ENCODE results near the gene SNX32. TPM values are rescaled to one million over a fixed set of nuclear protein-coding genes. Genes with fewer than 3 reads are reported as not detected.

SNX32 gene
- total and polyA plus RNA-seq, 2 of the 13 experiments (the other 11 are each of a cell fraction or from before 2014, with no cell fraction given), result 0.09 to 0.34 TPM

DNA sequence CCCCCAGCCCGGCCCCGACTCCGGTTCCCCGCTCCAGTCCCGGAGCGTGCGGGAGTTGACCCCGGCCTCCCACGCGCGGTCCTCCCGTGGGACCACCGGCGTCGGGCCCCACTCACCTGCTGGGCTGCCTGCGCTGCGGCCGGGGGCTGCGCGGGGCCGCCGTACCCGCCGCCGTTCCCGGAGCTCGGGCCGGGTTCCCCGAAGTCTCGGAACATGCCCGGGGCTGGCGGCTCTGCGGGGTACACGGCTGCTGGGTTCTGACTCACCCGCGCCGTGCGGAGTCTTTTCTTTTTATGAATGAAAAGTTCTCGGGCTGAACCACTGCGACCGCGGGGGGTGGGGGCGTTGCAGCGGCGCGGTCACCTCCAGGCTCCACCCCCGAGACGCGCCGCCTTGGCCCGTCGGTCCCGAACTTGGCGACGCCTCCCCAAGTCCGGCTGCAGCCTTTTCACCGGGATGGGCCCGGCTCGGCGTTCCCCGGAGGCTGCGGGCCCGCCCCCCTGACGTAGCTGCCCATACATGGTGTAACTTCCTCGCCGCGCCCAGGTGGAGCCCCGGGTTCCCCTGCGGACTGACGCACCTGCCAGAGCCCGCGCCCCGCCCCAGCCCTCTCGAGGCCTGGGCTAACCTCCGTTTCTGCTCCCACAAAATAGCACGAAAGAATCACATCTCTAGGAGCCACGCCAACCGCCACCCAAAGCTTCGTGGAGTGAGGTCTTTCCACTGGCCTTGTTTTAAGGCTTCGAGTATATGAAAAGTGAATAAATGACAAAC lies 66.5 kb downstream of the SNX32 start, which contains the start of gene FOSL1 (continued):
- TF ChIP-seq, protein P1, sequence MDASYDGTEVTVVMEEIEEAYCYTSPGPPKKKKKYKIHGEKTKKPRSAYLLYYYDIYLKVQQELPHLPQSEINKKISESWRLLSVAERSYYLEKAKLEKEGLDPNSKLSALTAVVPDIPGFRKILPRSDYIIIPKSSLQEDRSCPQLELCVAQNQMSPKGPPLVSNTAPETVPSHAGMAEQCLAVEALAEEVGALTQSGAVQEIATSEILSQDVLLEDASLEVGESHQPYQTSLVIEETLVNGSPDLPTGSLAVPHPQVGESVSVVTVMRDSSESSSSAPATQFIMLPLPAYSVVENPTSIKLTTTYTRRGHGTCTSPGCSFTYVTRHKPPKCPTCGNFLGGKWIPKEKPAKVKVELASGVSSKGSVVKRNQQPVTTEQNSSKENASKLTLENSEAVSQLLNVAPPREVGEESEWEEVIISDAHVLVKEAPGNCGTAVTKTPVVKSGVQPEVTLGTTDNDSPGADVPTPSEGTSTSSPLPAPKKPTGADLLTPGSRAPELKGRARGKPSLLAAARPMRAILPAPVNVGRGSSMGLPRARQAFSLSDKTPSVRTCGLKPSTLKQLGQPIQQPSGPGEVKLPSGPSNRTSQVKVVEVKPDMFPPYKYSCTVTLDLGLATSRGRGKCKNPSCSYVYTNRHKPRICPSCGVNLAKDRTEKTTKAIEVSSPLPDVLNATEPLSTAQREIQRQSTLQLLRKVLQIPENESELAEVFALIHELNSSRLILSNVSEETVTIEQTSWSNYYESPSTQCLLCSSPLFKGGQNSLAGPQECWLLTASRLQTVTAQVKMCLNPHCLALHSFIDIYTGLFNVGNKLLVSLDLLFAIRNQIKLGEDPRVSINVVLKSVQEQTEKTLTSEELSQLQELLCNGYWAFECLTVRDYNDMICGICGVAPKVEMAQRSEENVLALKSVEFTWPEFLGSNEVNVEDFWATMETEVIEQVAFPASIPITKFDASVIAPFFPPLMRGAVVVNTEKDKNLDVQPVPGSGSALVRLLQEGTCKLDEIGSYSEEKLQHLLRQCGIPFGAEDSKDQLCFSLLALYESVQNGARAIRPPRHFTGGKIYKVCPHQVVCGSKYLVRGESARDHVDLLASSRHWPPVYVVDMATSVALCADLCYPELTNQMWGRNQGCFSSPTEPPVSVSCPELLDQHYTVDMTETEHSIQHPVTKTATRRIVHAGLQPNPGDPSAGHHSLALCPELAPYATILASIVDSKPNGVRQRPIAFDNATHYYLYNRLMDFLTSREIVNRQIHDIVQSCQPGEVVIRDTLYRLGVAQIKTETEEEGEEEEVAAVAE (CRISPR knock-in tag; IDR thresholded peaks at IDR 0.05; ENCODE audit: borderline replicate concordance), result no peak
- TF ChIP-seq, protein P2, sequence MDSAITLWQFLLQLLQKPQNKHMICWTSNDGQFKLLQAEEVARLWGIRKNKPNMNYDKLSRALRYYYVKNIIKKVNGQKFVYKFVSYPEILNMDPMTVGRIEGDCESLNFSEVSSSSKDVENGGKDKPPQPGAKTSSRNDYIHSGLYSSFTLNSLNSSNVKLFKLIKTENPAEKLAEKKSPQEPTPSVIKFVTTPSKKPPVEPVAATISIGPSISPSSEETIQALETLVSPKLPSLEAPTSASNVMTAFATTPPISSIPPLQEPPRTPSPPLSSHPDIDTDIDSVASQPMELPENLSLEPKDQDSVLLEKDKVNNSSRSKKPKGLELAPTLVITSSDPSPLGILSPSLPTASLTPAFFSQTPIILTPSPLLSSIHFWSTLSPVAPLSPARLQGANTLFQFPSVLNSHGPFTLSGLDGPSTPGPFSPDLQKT (CRISPR knock-in tag; IDR thresholded peaks at IDR 0.05; ENCODE audit: borderline replicate concordance), result no peak
- TF ChIP-seq HOXD1 (CRISPR knock-in tag; IDR thresholded peaks at IDR 0.05), result no peak
- TF ChIP-seq, protein P3, sequence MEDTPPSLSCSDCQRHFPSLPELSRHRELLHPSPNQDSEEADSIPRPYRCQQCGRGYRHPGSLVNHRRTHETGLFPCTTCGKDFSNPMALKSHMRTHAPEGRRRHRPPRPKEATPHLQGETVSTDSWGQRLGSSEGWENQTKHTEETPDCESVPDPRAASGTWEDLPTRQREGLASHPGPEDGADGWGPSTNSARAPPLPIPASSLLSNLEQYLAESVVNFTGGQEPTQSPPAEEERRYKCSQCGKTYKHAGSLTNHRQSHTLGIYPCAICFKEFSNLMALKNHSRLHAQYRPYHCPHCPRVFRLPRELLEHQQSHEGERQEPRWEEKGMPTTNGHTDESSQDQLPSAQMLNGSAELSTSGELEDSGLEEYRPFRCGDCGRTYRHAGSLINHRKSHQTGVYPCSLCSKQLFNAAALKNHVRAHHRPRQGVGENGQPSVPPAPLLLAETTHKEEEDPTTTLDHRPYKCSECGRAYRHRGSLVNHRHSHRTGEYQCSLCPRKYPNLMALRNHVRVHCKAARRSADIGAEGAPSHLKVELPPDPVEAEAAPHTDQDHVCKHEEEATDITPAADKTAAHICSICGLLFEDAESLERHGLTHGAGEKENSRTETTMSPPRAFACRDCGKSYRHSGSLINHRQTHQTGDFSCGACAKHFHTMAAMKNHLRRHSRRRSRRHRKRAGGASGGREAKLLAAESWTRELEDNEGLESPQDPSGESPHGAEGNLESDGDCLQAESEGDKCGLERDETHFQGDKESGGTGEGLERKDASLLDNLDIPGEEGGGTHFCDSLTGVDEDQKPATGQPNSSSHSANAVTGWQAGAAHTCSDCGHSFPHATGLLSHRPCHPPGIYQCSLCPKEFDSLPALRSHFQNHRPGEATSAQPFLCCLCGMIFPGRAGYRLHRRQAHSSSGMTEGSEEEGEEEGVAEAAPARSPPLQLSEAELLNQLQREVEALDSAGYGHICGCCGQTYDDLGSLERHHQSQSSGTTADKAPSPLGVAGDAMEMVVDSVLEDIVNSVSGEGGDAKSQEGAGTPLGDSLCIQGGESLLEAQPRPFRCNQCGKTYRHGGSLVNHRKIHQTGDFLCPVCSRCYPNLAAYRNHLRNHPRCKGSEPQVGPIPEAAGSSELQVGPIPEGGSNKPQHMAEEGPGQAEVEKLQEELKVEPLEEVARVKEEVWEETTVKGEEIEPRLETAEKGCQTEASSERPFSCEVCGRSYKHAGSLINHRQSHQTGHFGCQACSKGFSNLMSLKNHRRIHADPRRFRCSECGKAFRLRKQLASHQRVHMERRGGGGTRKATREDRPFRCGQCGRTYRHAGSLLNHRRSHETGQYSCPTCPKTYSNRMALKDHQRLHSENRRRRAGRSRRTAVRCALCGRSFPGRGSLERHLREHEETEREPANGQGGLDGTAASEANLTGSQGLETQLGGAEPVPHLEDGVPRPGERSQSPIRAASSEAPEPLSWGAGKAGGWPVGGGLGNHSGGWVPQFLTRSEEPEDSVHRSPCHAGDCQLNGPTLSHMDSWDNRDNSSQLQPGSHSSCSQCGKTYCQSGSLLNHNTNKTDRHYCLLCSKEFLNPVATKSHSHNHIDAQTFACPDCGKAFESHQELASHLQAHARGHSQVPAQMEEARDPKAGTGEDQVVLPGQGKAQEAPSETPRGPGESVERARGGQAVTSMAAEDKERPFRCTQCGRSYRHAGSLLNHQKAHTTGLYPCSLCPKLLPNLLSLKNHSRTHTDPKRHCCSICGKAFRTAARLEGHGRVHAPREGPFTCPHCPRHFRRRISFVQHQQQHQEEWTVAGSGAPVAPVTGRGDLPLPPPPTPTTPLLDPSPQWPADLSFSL (CRISPR knock-in tag; IDR thresholded peaks at IDR 0.05), result no peak
- no peak for TF ChIP-seq MEF2D (CRISPR knock-in tag; IDR thresholded peaks at IDR 0.05)
- TF ChIP-seq HDAC2 (CRISPR knock-in tag; IDR thresholded peaks at IDR 0.05), result 0 out of 2 replicates have a peak, but pooled peaks have one; percentile 46
- TF ChIP-seq NFE2 (CRISPR knock-in tag; IDR thresholded peaks at IDR 0.05), result no peak
- TF ChIP-seq HNF1B (CRISPR knock-in tag; IDR thresholded peaks at IDR 0.05), result peak; percentile 78
- TF ChIP-seq ZNF616 (CRISPR knock-in tag; IDR thresholded peaks at IDR 0.05; ENCODE audit: low read depth), result no peak
- TF ChIP-seq ZNF160 (CRISPR knock-in tag; IDR thresholded peaks at IDR 0.05), result 0 out of 2 replicates have a peak, but pooled peaks have one; percentile 20
- TF ChIP-seq SYNCRIP (IDR thresholded peaks at IDR 0.05; ENCODE audit: insufficient read depth, low read depth, low read length), result no peak
- TF ChIP-seq SIN3A (IDR thresholded peaks at IDR 0.05; ENCODE audit: borderline replicate concordance, low read depth, low read length), result peak; percentile 88; the same call in 1 of the 2 replicates
